Dermis microvascular lymphatic vessel endothelial cell (primary cell): Measurements from ENCODE around the gene LCE3C. TPM values are rescaled to one million over a fixed set of nuclear protein-coding genes. Genes with fewer than 3 reads are reported as not detected.
"Not testable (repeated sequence)": the region's sequence is repeated elsewhere in the genome, so short reads cannot be mapped to it uniquely, and the experiment has no call there.

Experiments used
- DNase-seq, 2 donors: peaks; one replicate each; pipeline versions ENCODE4 v3.0.0 to v3.0.0-alpha.2; 2010; ENCODE audit warnings: low read depth in 2 of 2
- total RNA-seq: library from RNA; depleted of rRNA; stranded (reverse); fragments of >200 nt; gene quantifications from 2 replicates; pipeline ENCODE4 v1.2.1, GENCODE V29; 2014

The LCE3C gene, protein sequence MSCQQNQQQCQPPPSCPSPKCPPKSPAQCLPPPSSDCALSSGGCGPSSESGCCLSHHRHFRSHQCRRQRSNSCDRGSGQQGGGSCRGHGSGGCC
- not detected in 2 replicates for total RNA-seq

DNA sequence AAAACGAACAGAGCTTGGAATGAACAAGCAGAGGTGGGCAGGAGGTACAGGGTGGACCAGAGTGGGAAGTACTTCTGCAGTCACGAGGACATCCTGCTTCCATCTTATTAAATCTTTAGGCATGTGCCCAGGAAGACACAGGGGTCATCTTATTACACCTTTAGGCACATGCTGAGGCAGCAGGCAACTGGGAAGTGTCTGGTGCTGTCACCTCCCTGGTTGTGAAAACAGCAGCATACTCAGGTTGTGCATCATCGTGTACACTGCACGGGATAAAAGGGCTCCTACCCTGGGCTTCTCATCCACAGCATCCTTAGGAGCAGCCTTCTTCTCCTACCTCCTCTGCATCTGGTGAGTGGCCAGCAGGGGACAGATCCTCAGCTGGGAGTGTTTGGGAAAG, at the start of gene LCE3C:
TSS of gene LCE3C (plus strand) at position 301 of the 400 bp plus-strand sequence. CDS start 498 bp downstream, outside the sequence.
- no peak for DNase-seq

DNA sequence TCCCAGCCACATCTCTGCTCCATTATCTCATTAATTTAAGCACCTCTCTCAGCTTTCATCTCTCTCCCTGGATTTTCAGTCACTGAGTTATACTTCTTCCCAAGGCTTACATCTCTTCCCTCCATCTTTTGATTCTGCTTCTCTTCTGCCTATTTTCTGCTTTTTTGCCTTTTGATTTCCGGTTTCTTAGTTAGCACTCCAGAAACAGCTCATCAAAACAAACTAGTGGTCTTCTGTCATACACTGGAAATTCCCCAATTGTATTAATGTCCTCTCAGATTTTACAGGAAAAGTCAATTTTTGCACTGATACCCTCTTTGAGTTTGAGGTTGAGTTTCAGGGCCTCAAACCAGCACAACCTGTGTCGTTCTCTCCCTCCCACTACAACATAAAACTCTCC, 34.9 kb upstream of the LCE3C start:
- no peak for DNase-seq

DNA sequence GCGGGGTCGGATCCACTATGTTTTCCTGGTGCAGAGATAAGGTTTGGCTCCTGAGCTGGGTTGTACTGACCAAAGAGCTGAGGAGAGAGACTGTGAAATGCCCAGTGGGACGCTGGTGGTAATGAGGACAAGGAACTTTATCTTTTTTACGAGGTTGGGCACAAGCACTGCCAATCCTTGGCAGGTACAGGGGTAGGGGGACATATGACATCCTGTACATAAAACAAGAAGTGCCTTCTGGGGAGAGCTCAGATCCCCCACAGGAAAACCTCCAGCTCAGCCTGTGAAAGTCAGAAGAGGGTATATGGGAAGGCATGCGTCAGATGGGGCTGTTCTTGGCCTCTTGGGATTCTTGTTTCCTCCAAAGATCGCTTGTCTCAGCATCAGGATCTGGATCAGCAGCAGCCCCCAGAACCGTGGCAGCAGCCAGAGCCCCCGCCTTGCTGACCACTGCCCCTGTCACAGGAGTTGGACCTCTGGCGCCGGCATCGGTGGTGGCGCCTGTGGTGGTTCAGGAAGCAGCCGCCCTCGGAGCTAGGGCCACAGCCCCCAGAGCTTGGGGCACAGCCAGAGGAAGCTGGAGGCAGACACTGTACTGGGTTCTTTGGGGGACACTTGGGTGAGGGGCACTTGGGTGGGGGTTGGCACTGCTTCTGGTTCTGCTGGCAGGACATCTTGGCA, 34.4 kb upstream of the LCE3C start:
- DNase-seq: no peak

DNA sequence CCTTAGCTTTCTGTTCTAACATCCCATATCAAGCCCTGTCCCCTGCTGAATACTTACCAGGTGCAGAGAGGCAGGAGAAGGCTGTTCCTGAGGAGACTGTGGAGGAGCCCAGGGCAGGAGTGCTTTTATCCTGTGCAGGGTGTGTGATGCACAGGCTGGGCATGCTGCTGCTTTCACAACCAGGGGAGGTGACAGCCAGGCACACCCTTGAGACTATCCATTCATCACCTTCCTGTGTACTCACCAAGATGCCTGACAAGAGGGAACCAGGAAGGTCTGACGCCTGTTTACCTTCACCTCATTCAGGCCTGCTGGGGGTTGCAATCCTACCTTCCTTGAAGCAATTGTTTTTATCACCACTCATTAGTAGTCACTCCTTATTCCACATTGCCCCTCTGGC, 33.4 kb upstream of the LCE3C start, which contains the start of gene LCE3E:
TSS of gene LCE3E (minus strand) at position 100 of the 400 bp plus-strand sequence. CDS start 572 bp downstream, outside the sequence.
- DNase-seq: no peak

DNA sequence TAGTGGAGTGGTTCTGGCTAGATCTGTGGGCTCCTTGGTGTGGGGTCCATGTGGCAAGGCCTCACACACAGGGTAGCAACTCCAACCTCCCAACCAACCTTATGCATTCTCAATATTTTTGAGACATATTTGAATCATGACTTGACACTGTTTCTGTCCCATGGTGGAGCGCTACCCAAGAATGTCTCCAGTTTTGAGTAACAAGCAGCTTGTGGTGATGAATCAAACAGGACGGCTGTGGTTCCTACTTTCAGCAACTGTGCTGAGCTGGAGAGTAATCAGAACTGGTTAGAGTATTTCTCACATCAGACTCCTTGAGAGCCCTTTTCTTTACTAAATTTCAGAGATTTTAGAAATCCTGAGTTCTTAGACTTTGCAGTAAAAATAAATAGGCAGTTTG, 22.9 kb upstream of the LCE3C start:
- no peak for DNase-seq

DNA sequence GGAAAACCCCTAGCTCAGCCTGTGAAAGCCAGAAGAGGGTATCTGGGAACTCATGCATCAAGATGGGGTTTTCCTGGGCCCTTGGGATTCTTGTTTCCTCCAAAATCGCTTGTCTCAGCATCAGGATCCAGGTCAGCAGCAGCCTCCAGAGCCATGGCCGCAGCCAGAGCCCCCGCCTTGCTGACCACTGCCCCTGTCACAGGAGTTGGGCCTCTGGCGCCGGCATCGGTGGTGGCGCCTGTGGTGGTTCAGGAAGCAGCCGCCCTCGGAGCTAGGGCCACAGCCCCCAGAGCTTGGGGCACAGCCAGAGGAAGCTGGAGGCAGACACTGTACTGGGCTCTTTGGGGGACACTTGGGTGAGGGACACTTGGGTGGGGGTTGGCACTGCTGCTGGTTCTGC, 20.5 kb upstream of the LCE3C start:
- DNase-seq: not testable (repeated sequence)

DNA sequence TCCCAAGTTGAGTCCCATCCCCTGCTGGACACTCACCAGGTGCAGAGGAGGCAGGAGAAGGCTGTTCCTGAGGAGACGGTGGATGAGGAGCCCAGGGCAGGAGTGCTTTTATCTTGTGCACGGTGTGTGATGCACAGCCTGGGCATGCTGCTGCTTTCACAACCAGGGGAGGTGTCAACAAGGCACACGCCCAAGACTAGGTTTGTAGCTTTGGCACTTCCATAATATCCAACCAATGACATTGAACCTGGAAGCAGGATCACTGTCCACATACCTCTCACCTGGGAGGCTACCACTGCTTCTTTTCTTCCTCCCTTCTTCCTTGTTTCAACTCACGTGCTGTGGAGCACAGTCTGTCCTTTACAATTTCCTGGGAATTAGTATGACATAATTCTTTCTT, 19.6 kb upstream of the LCE3C start, which contains the start of gene LCE3D:
TSS of gene LCE3D (minus strand) at position 84 of the 400 bp plus-strand sequence. CDS start 580 bp downstream, outside the sequence.
- no peak for DNase-seq

DNA sequence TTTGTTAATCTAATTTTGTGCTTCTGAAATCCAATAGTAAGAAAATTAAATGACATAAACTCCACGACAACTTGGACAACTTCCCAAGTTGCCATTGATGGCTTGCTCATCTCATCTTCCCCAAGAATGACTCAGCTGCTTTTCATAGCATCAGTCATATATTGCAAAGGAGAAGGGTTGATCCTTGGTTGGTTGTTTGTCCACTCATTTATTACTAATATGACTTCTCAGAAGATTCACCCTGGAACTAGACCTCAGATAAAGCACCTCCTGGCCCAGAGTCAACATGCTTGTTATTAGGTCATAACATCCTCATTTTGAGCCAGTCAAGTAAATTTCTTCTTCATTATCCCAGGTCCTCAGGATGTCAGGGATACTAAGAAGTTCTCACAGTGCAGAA, 17.4 kb upstream of the LCE3C start:
- DNase-seq: no peak

DNA sequence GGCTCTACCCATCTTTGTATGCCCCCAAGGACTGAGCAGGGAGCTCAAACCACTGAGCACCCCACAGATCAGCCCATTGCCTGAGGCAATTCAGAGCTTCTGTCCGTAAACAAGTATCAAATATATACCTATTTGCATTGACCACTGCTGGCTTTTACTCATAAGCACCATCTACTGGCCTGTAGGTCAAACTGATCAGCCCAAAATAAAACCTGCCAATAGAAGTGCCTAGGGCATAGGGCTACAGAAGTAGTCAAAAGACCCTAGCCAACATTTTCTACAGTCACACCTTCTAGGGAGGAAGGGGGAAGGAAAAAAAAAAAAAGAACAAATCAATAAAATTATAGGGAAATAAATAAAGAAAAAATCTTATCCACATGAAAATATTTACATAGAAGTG, 14.4 kb upstream of the LCE3C start:
- DNase-seq: no peak

DNA sequence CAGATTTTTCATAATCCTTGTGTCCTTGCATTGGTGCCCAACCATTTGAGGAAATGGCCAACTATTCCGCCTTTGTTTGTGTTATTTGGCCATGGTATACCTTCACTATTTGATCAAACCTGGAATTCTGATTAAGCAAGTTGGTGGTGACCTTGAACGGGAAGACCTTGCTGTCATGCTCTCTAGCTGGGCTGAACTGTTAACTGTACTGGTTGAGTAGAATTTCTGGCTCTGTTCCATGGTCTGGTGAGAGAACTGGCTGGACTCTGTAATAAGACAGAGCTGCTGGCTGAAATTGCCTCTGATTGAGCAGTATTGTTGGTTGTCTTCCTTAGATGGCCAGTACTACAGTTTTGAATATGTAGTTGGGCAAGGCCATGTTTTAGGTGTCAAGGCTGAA, 3.0 kb upstream of the LCE3C start:
- DNase-seq: no peak

DNA sequence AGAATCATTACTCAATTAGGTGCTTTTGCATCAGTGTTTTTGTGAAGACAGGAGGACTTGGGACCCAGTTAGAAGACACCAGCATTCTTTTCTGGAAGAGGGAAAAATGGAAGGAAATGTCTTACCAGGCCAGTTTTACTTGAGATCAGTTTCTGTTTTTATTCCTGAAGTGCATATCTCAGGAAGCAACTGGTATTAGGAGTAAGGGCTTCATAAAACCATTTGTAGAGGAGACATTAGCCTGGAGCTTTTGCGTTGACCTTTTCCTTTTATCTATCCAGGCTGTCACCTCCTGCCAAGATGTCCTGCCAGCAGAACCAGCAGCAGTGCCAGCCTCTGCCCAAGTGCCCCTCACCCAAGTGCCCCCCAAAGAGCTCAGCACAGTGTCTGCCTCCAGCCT, 13.5 kb downstream of the LCE3C start, which contains the start of gene LCE3B:
TSS of gene LCE3B (plus strand) at position 301 of the 400 bp plus-strand sequence. CDS start at position 301, 0 bp downstream.
- no peak for DNase-seq

DNA sequence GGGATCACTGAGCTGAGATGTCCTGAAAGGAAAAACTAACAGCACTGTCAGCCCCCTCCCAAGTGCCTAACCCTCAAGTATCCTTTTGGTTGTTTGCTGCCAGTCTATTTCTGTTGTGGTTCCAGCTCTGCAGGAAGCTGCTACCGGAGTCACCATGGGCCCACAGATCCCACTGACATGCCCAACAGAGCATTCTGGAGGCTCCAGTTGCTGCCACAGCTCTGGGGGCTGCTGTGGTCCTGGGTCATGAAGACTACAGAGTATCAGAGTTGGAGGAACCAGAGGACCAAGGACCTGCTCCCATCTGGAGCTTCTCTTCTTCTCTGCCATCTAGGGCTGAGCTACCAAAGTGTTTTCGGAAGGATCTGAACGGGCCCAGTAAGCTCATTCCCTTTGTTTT, 22.0 kb downstream of the LCE3C start:
- no peak for DNase-seq

DNA sequence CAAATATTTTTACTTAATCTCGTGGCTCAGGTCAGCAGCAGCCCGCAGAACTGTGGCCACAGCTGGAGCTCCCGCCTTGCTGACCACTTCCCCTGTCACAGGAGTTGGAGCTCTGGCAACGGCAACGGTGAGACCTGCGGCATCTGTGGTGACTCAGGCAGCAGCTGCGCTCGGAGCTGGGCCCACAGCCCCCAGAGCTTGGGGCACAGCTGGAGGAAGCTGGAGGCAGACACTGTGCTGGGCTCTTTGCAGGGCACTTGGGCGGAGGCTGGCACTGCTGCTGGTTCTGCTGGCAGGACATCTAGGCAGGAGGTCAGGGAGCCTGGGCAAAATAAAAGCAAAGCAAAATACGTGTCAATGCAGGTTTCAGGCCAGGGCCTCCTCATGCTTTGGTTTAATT, 22.8 kb downstream of the LCE3C start, which contains the start of gene LCE3A:
TSS of gene LCE3A (minus strand) at position 301 of the 400 bp plus-strand sequence. CDS start at position 301, 0 bp downstream.
- DNase-seq: no peak

DNA sequence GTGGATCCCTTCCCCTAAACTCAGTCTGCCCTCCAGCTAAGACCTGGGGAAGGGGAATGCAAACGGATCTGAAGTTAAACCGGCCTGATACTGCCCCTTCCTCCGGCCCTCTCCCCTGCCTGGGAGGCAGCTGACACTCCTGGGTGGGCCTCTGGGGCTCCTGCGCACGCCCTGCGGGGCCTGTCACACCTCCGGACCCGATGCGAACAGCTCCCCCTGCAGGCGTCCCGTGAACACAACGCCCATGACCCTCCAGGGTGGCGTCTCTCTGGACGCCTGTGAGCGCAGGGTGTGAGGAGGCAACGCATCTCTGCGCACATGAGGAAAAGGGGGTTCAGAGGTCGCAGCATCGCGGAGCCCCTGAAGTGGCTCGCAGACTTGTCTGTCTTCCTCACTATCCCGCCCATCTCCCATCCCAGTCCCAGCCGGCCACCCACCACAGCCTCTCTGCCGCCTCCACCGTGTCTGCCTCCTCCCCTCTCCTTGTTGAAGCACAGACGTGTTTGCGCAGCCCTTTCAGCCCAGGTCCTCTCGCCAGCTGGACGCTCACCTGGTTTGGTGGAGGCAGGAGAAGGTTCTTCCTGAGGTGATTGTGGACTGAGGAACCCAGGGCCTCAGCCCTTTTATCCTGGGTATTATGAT, 23.3 kb downstream of the LCE3C start:
- no peak for DNase-seq

DNA sequence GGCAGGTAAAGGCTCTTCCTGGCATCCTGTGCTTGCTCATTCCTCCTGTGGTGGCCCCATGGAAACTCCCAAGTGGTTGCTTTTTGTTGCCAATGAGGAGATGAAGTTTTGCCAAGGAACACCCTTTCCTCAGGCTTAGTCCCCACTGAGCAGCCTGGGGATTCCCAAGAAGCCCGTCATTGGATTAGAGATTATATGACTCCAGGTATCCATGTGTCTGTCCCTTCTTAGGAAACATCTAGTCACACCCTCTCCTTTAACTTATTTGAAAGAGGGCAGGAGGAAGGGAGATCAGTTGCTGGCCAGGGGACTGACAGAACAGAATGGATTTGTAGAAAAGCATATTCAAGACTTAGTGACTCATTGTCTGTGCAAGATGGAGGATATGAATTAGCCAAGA, 26.7 kb downstream of the LCE3C start:
- DNase-seq: no peak

DNA sequence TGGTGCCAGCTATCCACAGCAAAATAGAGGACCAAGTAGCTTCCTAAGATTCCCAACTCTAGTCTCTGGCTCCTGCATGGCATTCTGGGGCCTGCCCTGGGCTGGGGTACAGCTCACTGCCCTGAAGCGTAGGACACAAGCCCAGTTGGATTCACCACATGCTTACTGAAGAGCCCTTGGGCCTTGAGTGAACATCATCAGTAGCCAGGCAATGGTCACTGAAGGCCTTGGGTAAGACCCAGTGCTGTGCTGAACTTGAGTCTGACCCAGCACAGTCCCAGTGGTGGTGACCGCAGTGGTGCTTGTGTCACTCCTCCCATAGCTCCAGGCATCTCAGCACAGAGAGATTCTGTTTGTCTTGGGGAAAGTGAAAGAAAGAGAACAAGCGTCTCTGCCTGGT, 30.6 kb downstream of the LCE3C start:
- no peak for DNase-seq

DNA sequence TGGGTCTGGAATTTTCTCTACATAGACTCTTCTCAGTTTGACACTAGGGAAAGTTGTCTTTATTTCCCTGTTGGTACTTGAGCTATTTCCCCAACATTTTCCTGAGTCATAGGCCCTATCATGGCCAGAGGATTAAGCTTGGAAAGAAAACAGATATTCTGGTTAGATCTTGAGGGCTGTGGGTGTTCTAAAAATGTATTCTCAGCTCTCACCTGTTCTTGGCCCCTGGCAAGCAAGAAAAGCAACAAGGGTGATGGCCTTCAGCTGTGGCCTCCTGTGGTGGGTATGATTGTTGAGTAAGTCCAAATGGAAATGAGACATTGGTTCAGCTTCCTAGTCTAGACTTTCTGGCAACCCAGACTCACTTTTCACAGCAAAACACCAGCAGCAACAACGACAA, 40.3 kb downstream of the LCE3C start:
- no peak for DNase-seq

DNA sequence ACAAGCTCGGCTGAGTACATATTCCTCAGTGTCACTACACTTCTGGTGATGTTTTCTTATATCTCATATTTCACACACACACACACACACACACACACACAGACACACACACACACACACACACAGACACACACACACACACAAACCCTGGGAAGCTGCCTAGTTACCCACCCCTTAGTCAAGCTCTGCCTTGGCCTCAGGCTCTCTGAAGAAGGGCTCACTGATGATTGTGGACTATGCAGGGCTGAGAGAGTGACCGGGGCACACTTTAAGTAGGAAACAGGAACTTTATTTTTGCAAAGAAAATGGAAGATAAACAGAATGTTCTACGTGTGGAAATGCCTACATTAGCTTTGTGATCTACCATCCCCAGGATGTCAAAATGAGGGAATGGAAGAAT, 43.9 kb downstream of the LCE3C start:
- DNase-seq: no peak

DNA sequence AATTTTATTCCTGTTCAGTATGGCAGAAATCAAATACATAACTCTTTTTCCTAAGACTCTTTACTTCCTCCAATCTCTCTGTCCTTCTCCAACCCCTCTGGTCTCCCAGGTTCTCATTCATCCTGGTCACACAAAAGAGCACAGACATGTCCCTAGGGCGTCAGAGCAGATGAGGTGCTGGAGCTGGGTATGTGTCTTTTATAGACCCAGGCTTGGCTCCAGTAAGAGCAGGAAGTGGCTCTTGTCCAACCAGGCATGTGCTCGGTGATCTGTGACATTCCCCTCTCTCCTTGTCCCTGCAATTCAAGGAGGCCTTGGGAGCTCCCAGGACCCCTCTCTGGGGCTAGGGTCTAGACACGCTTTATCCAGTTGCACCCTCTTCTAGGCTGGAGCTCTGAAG, 45.1 kb downstream of the LCE3C start:
- DNase-seq: no peak

DNA sequence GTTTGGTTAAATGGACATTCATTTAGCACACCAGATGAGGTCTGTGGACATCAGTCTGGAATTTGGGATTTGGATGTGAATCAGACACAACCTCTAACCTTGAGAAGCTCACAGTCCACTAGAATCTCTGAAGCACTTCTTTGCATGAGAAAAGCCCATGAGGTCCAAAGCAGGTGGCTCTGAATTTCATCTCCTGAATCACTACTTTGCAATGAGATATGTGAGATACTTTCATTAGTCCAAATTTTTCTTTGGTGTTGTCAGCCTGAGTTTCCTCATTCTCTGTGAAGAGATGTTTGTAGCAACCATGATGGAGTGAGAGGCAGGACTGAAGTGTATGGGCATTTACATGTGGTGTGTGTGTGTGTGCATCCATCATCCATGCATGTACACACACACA, 46.6 kb downstream of the LCE3C start:
- no peak for DNase-seq
